Left ventricle myocardium inferior (tissue), 1 donor: Measurements from ENCODE around the gene SARM1. TPM values are rescaled to one million over a fixed set of nuclear protein-coding genes. Genes with fewer than 3 reads are reported as not detected.

Experiments used
- DNase-seq: peaks from one replicate; pipeline ENCODE4 v3.0.0-alpha.2; 2020
- H3K27ac ChIP-seq: fragments of 200-600 bp; replicated peaks from 2 replicates; pipeline ENCODE4 v1.8.0; 2021
- H3K27me3 ChIP-seq: fragments of 200-600 bp; 2 replicates; pipeline ENCODE4 v1.8.0; 2021; ENCODE audit warnings: low read depth
- H3K36me3 ChIP-seq: fragments of 200-600 bp; 2 replicates; pipeline ENCODE4 v1.8.0; 2021
- H3K4me1 ChIP-seq: fragments of 200-600 bp; 2 replicates; pipeline ENCODE4 v1.8.0; 2021
- H3K4me3 ChIP-seq: fragments of 200-600 bp; 2 replicates; pipeline ENCODE4 v1.8.0; 2021; ENCODE audit warnings: mild to moderate bottlenecking, moderate library complexity
- H3K9me3 ChIP-seq: fragments of 200-600 bp; replicated peaks from 2 replicates; pipeline ENCODE4 v1.8.0; 2021
- intact Hi-C: fragments of 100-400 bp; cut with micrococcal nuclease; formaldehyde crosslinking; loops from one replicate; pipeline ENCODE4 v1.11.0; 2022
- total RNA-seq: library from RNA; stranded (reverse); fragmentation: NEBNext Ultra II Directional; extraction: Animal tissue kit (Norgen Biotek cat#: 25700); gene quantifications from one replicate; pipeline ENCODE4 v1.2.1, GENCODE V29; 2021
- TF ChIP-seq, protein P1 (sequence below): fragments of 200-600 bp; IDR thresholded peaks from 2 replicates; pipeline ENCODE4 v1.8.0; 2021; ENCODE audit warnings: antibody characterized with exemption, mild to moderate bottlenecking, borderline replicate concordance
- donor health status: DM: no; HTN: yes; CAD: no; lungs with severe emphysema.

The SARM1 gene
- total RNA-seq, 1 donor from 2014 or later, result 5.1 TPM

DNA sequence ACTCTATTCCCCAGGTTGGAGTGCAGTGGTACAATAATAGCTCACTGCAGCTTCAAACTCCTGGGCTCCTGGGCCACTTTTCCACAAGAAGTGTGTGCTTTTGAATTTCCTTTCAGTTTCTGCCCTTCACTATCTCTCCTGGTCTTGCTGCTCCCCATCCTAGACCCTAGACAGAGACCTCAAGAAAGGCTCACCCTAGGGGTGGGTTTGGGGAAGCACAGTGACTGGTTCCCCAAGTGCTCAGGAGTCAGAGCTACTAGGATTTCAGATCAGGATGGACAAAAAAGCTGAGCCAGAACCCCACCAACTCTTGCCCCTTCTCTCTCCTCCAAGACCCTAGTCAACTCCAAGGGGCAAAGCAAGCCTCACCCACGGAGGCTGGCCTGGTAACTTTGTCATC, 4.9 kb upstream of the SARM1 start:
- H3K4me3 ChIP-seq, result no peak overlapping the region
- DNase-seq, result no peak
- H3K27ac ChIP-seq, result no peak overlapping the region
- H3K9me3 ChIP-seq, result no peaks in the 10 kb centered on the region
- TF ChIP-seq, protein P1, sequence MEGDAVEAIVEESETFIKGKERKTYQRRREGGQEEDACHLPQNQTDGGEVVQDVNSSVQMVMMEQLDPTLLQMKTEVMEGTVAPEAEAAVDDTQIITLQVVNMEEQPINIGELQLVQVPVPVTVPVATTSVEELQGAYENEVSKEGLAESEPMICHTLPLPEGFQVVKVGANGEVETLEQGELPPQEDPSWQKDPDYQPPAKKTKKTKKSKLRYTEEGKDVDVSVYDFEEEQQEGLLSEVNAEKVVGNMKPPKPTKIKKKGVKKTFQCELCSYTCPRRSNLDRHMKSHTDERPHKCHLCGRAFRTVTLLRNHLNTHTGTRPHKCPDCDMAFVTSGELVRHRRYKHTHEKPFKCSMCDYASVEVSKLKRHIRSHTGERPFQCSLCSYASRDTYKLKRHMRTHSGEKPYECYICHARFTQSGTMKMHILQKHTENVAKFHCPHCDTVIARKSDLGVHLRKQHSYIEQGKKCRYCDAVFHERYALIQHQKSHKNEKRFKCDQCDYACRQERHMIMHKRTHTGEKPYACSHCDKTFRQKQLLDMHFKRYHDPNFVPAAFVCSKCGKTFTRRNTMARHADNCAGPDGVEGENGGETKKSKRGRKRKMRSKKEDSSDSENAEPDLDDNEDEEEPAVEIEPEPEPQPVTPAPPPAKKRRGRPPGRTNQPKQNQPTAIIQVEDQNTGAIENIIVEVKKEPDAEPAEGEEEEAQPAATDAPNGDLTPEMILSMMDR, result no peak
- peaks cover 20% of the 10 kb centered on the region for H3K4me1 ChIP-seq
- no peaks in the 10 kb centered on the region for H3K27me3 ChIP-seq
- H3K36me3 ChIP-seq, result peaks cover 25% of the 10 kb centered on the region
- intact Hi-C loops, result no loop called here

GRCh38 chr17:28367641-28368305, 3.7 kb upstream of the SARM1 start:
- no peaks in the 10 kb centered on the region for H3K27me3 ChIP-seq
- TF ChIP-seq, protein P1, result no peak
- no peaks in the 10 kb centered on the region for H3K9me3 ChIP-seq
- H3K36me3 ChIP-seq, result peaks cover 14% of the 10 kb centered on the region
- intact Hi-C loops, result no loop called here
- DNase-seq, result no peak
- H3K4me1 ChIP-seq, result peaks cover 31% of the 10 kb centered on the region
- no peak overlapping the region for H3K27ac ChIP-seq
- no peak overlapping the region for H3K4me3 ChIP-seq

- Histone ChIP-seq H3K4me1 (peaks cover 37% of the 10 kb centered on the region), H3K36me3 (peaks cover 8% of the 10 kb centered on the region), H3K27ac (no peak overlapping the region), H3K27me3 (no peaks in the 10 kb centered on the region), H3K9me3 (no peaks in the 10 kb centered on the region), H3K4me3 (no peak overlapping the region)
- DNase-seq, result no peak
- TF ChIP-seq, protein P1, result no peak
- intact Hi-C loops, result no loop called here
Observed at GRCh38 chr17:28368306-28368831, 3.1 kb upstream of the SARM1 start.

- H3K27ac ChIP-seq, result peak overlapping the region; percentile 76
- intact Hi-C loops, result no loop called here
- DNase-seq, result no peak
- no peak overlapping the region for H3K4me3 ChIP-seq
- TF ChIP-seq, protein P1, result no peak
- H3K4me1 ChIP-seq, result peaks cover 37% of the 10 kb centered on the region
- H3K27me3 ChIP-seq, result no peaks in the 10 kb centered on the region
- no peaks in the 10 kb centered on the region for H3K9me3 ChIP-seq
- H3K36me3 ChIP-seq, result peaks cover under 1% of the 10 kb centered on the region
Observed at GRCh38 chr17:28368915-28369683, 2.4 kb upstream of the SARM1 start.

DNA sequence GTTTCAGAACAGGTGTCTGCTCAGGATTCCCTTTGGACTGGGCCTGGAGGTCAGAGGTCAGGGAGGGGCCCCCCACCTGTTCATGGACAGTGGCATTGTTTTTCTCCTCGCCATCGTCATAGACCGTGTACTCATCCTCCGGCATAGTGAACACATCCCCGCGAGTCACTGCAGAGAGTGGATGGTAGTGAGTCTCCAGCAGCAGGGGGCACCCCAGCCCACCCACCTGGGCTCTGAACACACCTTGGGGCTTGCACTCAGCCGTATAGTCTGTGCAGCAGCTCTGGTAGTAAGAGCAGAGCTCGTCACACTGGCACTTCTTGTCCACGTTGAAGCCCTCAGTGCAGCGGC, 1.8 kb upstream of the SARM1 start:
- Histone ChIP-seq H3K4me1 (peaks cover 37% of the 10 kb centered on the region), H3K27ac (peak overlapping the region; percentile 76), H3K4me3 (no peak overlapping the region), H3K27me3 (no peaks in the 10 kb centered on the region), H3K36me3 (no peaks in the 10 kb centered on the region), H3K9me3 (no peaks in the 10 kb centered on the region)
- no peak for DNase-seq
- intact Hi-C loops, result no loop called here
- TF ChIP-seq, protein P1, result no peak
